MCF 10A (cell line): ENCODE data around the gene VKORC1. TPM values are rescaled to one million over a fixed set of nuclear protein-coding genes. Genes with fewer than 3 reads are reported as not detected.
A peak's percentile ranks its signal among the peaks of the same experiment; 100 is the strongest.
"Not testable (repeated sequence)": the region's sequence is repeated elsewhere in the genome, so short reads cannot be mapped to it uniquely, and the experiment has no call there.

Source experiments
- BruUV-seq: library from RNA; stranded (reverse); fragments of 400-500 nt; replicated peaks from 2 replicates; lab custom pipeline; 2021; lab: Mats Ljungman, UMichigan
- CTCF ChIA-PET: fragments of 300-600 bp; sonication (Branson Sonifier 250); formaldehyde crosslinking; extraction: SDS; loops from one replicate; lab custom pipeline; 2021; ENCODE audit warnings: antibody characterized with exemption, inconsistent platforms; lab: Yijun Ruan, JAX
- POLR2A ChIA-PET: fragments of 300-600, 350-650 bp; sonication (Branson Sonifier 250); formaldehyde crosslinking; extraction: SDS; loops from one replicate; lab custom pipeline; 2020; ENCODE audit warnings: antibody characterized with exemption, inconsistent platforms; lab: Yijun Ruan, JAX
- DNase-seq: peaks from one replicate; pipeline ENCODE4 v3.0.0-alpha.2; 2018; ENCODE audit not compliant: unreplicated experiment
- H3K27ac Mint-ChIP-seq: one replicate; pipeline ENCODE4 v1.8.0; 2022; ENCODE audit warnings: mild to moderate bottlenecking, low read depth, mixed read lengths; ENCODE audit not compliant: unreplicated experiment
- H3K27me3 Mint-ChIP-seq: one replicate; pipeline ENCODE4 v1.8.0; 2022; ENCODE audit warnings: mixed read lengths; ENCODE audit not compliant: insufficient read depth, unreplicated experiment
- H3K36me3 Mint-ChIP-seq: one replicate; pipeline ENCODE4 v1.8.0; 2022; ENCODE audit warnings: mild to moderate bottlenecking, moderate library complexity, mixed read lengths; ENCODE audit not compliant: insufficient read depth, unreplicated experiment
- H3K4me1 Mint-ChIP-seq: one replicate; pipeline ENCODE4 v1.8.0; 2022; ENCODE audit warnings: mixed read lengths; ENCODE audit not compliant: insufficient read depth, unreplicated experiment
- H3K4me3 Mint-ChIP-seq: one replicate; pipeline ENCODE4 v1.8.0; 2022; ENCODE audit warnings: mild to moderate bottlenecking, moderate library complexity, mixed read lengths; ENCODE audit not compliant: unreplicated experiment
- H3K9me3 Mint-ChIP-seq: one replicate; pipeline ENCODE4 v1.8.0; 2022; ENCODE audit warnings: mixed read lengths; ENCODE audit not compliant: unreplicated experiment
- CTCF ChIP-seq: fragments of 200-600 bp; IDR thresholded peaks from one replicate; pipeline ENCODE4 v1.8.0; 2022; ENCODE audit warnings: antibody characterized with exemption, mild to moderate bottlenecking; ENCODE audit not compliant: unreplicated experiment
- intact Hi-C: fragments of 100-400 bp; cut with micrococcal nuclease; formaldehyde crosslinking; loops from 2 replicates; pipeline ENCODE4 v1.14.1; 2022
- total RNA-seq: library from RNA; stranded (reverse); gene quantifications from 2 replicates; pipeline ENCODE4 v1.2.3, GENCODE V29; 2022

The VKORC1 gene
- total RNA-seq, 1 experiment from 2014 or later = 66.3 TPM

- peak; percentile 83 for DNase-seq
- intact Hi-C loops = no loop called here
- Mint-ChIP-seq H3K4me3 (peak overlapping the region; percentile 66), H3K27me3 (no peaks in the 10 kb centered on the region), H3K4me1 (peaks cover 33% of the 10 kb centered on the region), H3K9me3 (no peaks in the 10 kb centered on the region), H3K27ac (peak overlapping the region; percentile 9), H3K36me3 (peaks cover 2% of the 10 kb centered on the region)
- no TSS peak for BruUV-seq
- CTCF ChIA-PET = interaction anchor here (0.6 to 1.2 kb wide), 5 partner anchors 37 to 759 kb away, joined by 3 to 4 read pairs (median 4); no protein-coding TSS in a partner anchor
- no peak for TF ChIP-seq CTCF
- POLR2A ChIA-PET = interaction anchor here (0.7 to 12.0 kb wide), 8 partner anchors 10 to 1049 kb away, joined by 3 to 201 read pairs (median 4); partner anchors contain the start of genes ARMC5, FUS, KAT8 and ZNF646
Observed at GRCh38 chr16:31138621-31139578, 44.3 kb upstream of the VKORC1 start.

GRCh38 chr16:31136822-31137499, 42.4 kb upstream of the VKORC1 start:
- BruUV-seq, DNase-seq, H3K27ac Mint-ChIP-seq, intact Hi-C loops, H3K9me3 Mint-ChIP-seq, H3K27me3 Mint-ChIP-seq, H3K4me3 Mint-ChIP-seq: not testable (repeated sequence)
- ChIA-PET POLR2A (interaction anchor here (0.6 to 12.0 kb wide), 4 partner anchors 18 to 63 kb away, joined by 3 to 201 read pairs (median 16); partner anchors contain the start of genes FUS, KAT8, ZNF646 and ZNF668), CTCF (interaction anchor here (0.6 to 2.0 kb wide), 10 partner anchors 19 to 323 kb away, joined by 3 to 7 read pairs (median 3); partner anchors contain the start of gene KAT8)
- Mint-ChIP-seq H3K4me1 (peaks cover 38% of the 10 kb centered on the region), H3K36me3 (peaks cover 18% of the 10 kb centered on the region)

- ChIA-PET POLR2A (interaction anchor here (0.6 to 12.0 kb wide), 8 partner anchors 9 to 322 kb away, joined by 3 to 201 read pairs (median 8); partner anchors contain the start of genes ARMC5, BCKDK, FUS and KAT8), CTCF (interaction anchor here (0.6 to 2.0 kb wide), 7 partner anchors 18 to 312 kb away, joined by 3 to 7 read pairs (median 3); partner anchors contain the start of gene KAT8)
- Mint-ChIP-seq H3K4me3 (peak overlapping the region; percentile 85), H3K27ac (peak overlapping the region; percentile 6), H3K9me3 (no peaks in the 10 kb centered on the region), H3K36me3 (peaks cover 19% of the 10 kb centered on the region), H3K4me1 (peaks cover 34% of the 10 kb centered on the region), H3K27me3 (no peaks in the 10 kb centered on the region)
- no TSS peak for BruUV-seq
- no peak for DNase-seq
- intact Hi-C loops = no loop called here
- no peak for TF ChIP-seq CTCF
Observed at GRCh38 chr16:31136287-31136662, 41.7 kb upstream of the VKORC1 start.

- TF ChIP-seq CTCF = no peak
- Mint-ChIP-seq H3K27me3 (no peaks in the 10 kb centered on the region), H3K27ac (peak within 1 kb of the TSS; percentile 6), H3K4me1 (peaks cover 31% of the 10 kb centered on the region), H3K36me3 (peaks cover 19% of the 10 kb centered on the region), H3K4me3 (peak within 1 kb of the TSS; percentile 85), H3K9me3 (no peaks in the 10 kb centered on the region)
- intact Hi-C loops = loop anchor here (1.0 kb wide), 1 partner anchor 17 kb away; no protein-coding TSS in a partner anchor
- BruUV-seq = no TSS peak
- ChIA-PET CTCF (interaction anchor here (0.6 to 2.0 kb wide), 9 partner anchors 17 to 313 kb away, joined by 3 to 7 read pairs (median 3); partner anchors contain the start of gene KAT8), POLR2A (interaction anchor here (0.6 to 12.0 kb wide), 12 partner anchors 9 to 323 kb away, joined by 3 to 201 read pairs (median 6); partner anchors contain the start of genes ARMC5, BCKDK, FUS and KAT8)
- DNase-seq = peak; percentile 63
Observed at GRCh38 chr16:31135535-31136286, 41.1 kb upstream of the VKORC1 start, which contains the start of gene PRSS8. PRSS8 (minus strand) TSS chr16:31135727; CDS start chr16:31135498, 229 bp downstream.
